NT2/D1 (cell line): ENCODE results near the gene FOS.

ENCODE experiments used
- SUZ12 ChIP-seq: IDR thresholded peaks from 2 replicates; pipeline ENCODE4 v1.6.1; 2011; ENCODE audit not compliant: insufficient read length, insufficient read depth; ENCODE audit errors: extremely low read depth
- YY1 ChIP-seq: IDR thresholded peaks from 2 replicates; pipeline ENCODE4 v1.6.1; 2011; ENCODE audit not compliant: insufficient read length, insufficient read depth
- ZNF274 ChIP-seq: IDR thresholded peaks from 2 replicates; pipeline ENCODE4 v1.6.1; 2011; ENCODE audit warnings: mild to moderate bottlenecking, low read depth, low read length

DNA sequence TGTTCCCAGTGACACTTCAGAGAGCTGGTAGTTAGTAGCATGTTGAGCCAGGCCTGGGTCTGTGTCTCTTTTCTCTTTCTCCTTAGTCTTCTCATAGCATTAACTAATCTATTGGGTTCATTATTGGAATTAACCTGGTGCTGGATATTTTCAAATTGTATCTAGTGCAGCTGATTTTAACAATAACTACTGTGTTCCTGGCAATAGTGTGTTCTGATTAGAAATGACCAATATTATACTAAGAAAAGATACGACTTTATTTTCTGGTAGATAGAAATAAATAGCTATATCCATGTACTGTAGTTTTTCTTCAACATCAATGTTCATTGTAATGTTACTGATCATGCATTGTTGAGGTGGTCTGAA lies 3.0 kb downstream of the FOS start:
- TF ChIP-seq ZNF274 (no peak), SUZ12 (no peak), YY1 (no peak)
